ENCODE measurements around the gene WDR90.

WDR90 gene

GRCh38 chr16:714558-715476, 65.7 kb downstream of the WDR90 start, which contains the start of gene METRN:
Gene METRN (plus strand): TSS chr16:715118. CDS start chr16:715290, 172 bp downstream.
- Histone ChIP-seq H3K36me3 (no peaks in the 10 kb centered on the region), H3K27ac (no peak within 1 kb of the TSS), H3K4me1 (peaks cover 0 to 44% (median 27%) of the 10 kb centered on the region in 4 donors), H3K27me3 (peaks cover 0 to 44% of the 10 kb centered on the region in 2 donors), H3K4me3 (peak within 1 kb of the TSS; percentile 56 to 75), H3K9me3 (no peaks in the 10 kb centered on the region)
- intact Hi-C loops (cut with DNase I; ENCODE audit: low total_unique reads) = loop anchor here (2.0 to 5.0 kb wide), 2 partner anchors 26 to 342 kb away; partner anchors contain the start of gene CIAO3
- TF ChIP-seq, protein P1, sequence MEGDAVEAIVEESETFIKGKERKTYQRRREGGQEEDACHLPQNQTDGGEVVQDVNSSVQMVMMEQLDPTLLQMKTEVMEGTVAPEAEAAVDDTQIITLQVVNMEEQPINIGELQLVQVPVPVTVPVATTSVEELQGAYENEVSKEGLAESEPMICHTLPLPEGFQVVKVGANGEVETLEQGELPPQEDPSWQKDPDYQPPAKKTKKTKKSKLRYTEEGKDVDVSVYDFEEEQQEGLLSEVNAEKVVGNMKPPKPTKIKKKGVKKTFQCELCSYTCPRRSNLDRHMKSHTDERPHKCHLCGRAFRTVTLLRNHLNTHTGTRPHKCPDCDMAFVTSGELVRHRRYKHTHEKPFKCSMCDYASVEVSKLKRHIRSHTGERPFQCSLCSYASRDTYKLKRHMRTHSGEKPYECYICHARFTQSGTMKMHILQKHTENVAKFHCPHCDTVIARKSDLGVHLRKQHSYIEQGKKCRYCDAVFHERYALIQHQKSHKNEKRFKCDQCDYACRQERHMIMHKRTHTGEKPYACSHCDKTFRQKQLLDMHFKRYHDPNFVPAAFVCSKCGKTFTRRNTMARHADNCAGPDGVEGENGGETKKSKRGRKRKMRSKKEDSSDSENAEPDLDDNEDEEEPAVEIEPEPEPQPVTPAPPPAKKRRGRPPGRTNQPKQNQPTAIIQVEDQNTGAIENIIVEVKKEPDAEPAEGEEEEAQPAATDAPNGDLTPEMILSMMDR (IDR thresholded peaks at IDR 0.05) = no peak
- peak; percentile 90 to 94 for DNase-seq

DNA sequence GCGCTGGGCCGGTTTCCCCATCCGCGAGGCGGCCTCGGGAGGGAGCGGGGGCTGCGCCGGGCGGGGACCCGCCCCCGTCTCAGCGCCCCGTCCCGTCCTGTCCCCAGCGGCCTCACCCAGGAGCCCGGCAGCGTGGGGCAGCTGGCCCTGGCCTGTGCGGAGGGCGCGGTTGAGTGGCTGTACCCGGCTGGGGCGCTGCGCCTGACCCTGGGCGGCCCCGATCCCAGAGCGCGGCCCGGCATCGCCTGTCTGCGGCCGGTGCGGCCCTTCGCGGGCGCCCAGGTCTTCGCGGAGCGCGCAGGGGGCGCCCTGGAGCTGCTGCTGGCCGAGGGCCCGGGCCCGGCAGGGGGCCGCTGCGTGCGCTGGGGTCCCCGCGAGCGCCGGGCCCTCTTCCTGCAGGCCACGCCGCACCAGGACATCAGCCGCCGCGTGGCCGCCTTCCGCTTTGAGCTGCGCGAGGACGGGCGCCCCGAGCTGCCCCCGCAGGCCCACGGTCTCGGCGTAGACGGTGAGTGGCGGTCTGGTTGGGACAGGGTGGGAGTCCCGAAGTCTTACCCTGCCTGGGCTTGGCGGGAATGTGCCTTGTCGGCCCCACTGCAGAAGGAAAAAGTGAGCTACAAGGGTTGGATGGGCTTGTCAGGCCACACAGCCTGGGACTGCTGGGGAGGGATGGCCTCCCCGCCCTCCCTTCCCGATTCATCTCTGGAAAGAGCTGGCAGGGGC, 66.5 kb downstream of the WDR90 start:
- DNase-seq = no peak
- Histone ChIP-seq H3K9me3 (no peaks in the 10 kb centered on the region), H3K4me3 (peak overlapping the region; percentile 56 to 75), H3K36me3 (no peaks in the 10 kb centered on the region), H3K4me1 (peaks cover 0 to 46% (median 31%) of the 10 kb centered on the region in 4 donors), H3K27me3 (peaks cover 0 to 36% of the 10 kb centered on the region in 2 donors), H3K27ac (no peak overlapping the region)
- TF ChIP-seq, protein P1 (IDR thresholded peaks at IDR 0.05) = no peak
- intact Hi-C loops (cut with DNase I; ENCODE audit: low total_unique reads) = loop anchor here (2.0 kb wide), 1 partner anchor 25 kb away; the partner anchor contains the start of gene CIAO3

- Histone ChIP-seq H3K9me3 (no peaks in the 10 kb centered on the region), H3K4me3 (peak overlapping the region; percentile 56 to 75), H3K36me3 (no peaks in the 10 kb centered on the region), H3K27me3 (peaks cover 0 to 31% of the 10 kb centered on the region in 2 donors), H3K4me1 (peaks cover 0 to 50% (median 31%) of the 10 kb centered on the region in 4 donors), H3K27ac (no peak overlapping the region)
- intact Hi-C loops (cut with DNase I; ENCODE audit: low total_unique reads) = no loop called here
- TF ChIP-seq, protein P1 (IDR thresholded peaks at IDR 0.05) = no peak
- no peak for DNase-seq
Measured at GRCh38 chr16:716200-716568, 67.0 kb downstream of the WDR90 start.

GRCh38 chr16:716768-717325, 67.7 kb downstream of the WDR90 start:
- intact Hi-C loops (cut with DNase I; ENCODE audit: low total_unique reads) = no loop called here
- Histone ChIP-seq H3K9me3 (no peaks in the 10 kb centered on the region), H3K4me1 (peaks cover 0 to 55% (median 35%) of the 10 kb centered on the region in 4 donors), H3K4me3 (no peak overlapping the region), H3K27ac (no peak overlapping the region), H3K27me3 (peaks cover 0 to 24% of the 10 kb centered on the region in 2 donors), H3K36me3 (no peaks in the 10 kb centered on the region)
- TF ChIP-seq, protein P1 (IDR thresholded peaks at IDR 0.05) = no peak
- DNase-seq = no peak
